Spleen (tissue), 11 donors: ENCODE measurements around the gene CNKSR3. TPM values are rescaled to one million over a fixed set of nuclear protein-coding genes. Genes with fewer than 3 reads are reported as not detected.

Experiments
- DNase-seq: peaks from one replicate; pipeline ENCODE4 v3.0.0-alpha.2; 2020
- H3K27ac ChIP-seq, 8 donors: fragments of 200-600 bp; sonication (generic) in 7 of 8; 1 replicate in 4 of 8; 2 replicates in 4 of 8; pipeline versions ENCODE4 v1.5.0 to v1.8.0; 2016 to 2021; ENCODE audit warnings: inconsistent platforms in 4 of 8, mild to moderate bottlenecking in 4 of 8, moderate library complexity in 1 of 8
- H3K27me3 ChIP-seq, 7 donors: fragments of 200-600 bp; sonication (generic) in 6 of 7; replicated peaks in 1 of 7; 1 replicate in 4 of 7; 2 replicates in 3 of 7; pipeline versions ENCODE4 v1.5.0 to v1.8.0; 2016 to 2021; ENCODE audit warnings: inconsistent platforms in 3 of 7, mild to moderate bottlenecking in 1 of 7
- H3K36me3 ChIP-seq, 6 donors: fragments of 200-600 bp; sonication (generic) in 5 of 6; 1 replicate in 4 of 6; 2 replicates in 2 of 6; pipeline versions ENCODE4 v1.5.0 to v1.8.0; 2016 to 2021; ENCODE audit warnings: inconsistent platforms in 2 of 6
- H3K4me1 ChIP-seq, 6 donors: fragments of 200-600 bp; sonication (generic) in 5 of 6; 1 replicate in 3 of 6; 2 replicates in 3 of 6; pipeline versions ENCODE4 v1.5.0 to v1.8.0; 2016 to 2021; ENCODE audit warnings: inconsistent platforms in 3 of 6
- H3K4me3 ChIP-seq, 8 donors: fragments of 200-600 bp; sonication (generic) in 7 of 8; 1 replicate in 4 of 8; 2 replicates in 4 of 8; pipeline versions ENCODE4 v1.5.0 to v1.8.0; 2016 to 2021; ENCODE audit warnings: inconsistent platforms in 4 of 8, mild to moderate bottlenecking in 4 of 8, moderate library complexity in 2 of 8
- H3K9me3 ChIP-seq, 8 donors: fragments of 200-600 bp; sonication (generic) in 7 of 8; 1 replicate in 4 of 8; 2 replicates in 4 of 8; pipeline versions ENCODE4 v1.5.0 to v1.8.0; 2016 to 2021; ENCODE audit warnings: inconsistent platforms in 4 of 8
- POLR2A ChIP-seq, 3 donors: fragments of 450-650 bp; IDR thresholded peaks; one replicate each; pipeline ENCODE4 v1.5.1; 2017; ENCODE audit warnings: antibody characterized with exemption in 3 of 3, mild to moderate bottlenecking in 1 of 3
- POLR2AphosphoS5 ChIP-seq, 3 donors: sonication (generic); formaldehyde crosslinking; IDR thresholded peaks; one replicate each; pipeline ENCODE4 v1.5.1; 2017; ENCODE audit warnings: antibody characterized with exemption in 3 of 3
- WGBS, 5 donors: extraction: QIAGEN DNeasy Blood & Tissue Kit in 3 of 5; methylation state at CpG; one replicate each; pipeline versions ENCODE4 v1.1.5 to v1.1.7; 2013 to 2018; 5-methylcytosine and 5-hydroxymethylcytosine counted together
- intact Hi-C: fragments of 100-400 bp; cut with DNase I; formaldehyde crosslinking; loops from one replicate; pipeline ENCODE4 v1.15.0; 2023; ENCODE audit warnings: low total_unique reads
- polyA plus RNA-seq, 3 donors: library from polyadenylated mRNA; stranded (reverse); fragments of 200-250 nt; gene quantifications; one replicate each; pipeline ENCODE4 v1.2.1, GENCODE V29; 2013
- total RNA-seq, 7 donors: library from RNA; depleted of rRNA in 3 of 7; stranded (reverse); fragments of >200 nt in 3 of 7; fragmentation: NEBNext Ultra II Directional in 4 of 7; extraction: Animal tissue kit (Norgen Biotek cat#: 25700) in 4 of 7; gene quantifications; one replicate each; pipeline versions ENCODE4 v1.1.0 to v1.2.1, GENCODE V29; 2016 to 2021
- TF ChIP-seq, protein P1 (sequence below), 11 experiments: fragments of 200-600 bp in 7 of 11; fragments of 450-650 bp in 4 of 11; sonication (generic) in 4 of 11; IDR thresholded peaks in 8 of 11; conservative IDR thresholded peaks in 3 of 11; 1 replicate in 7 of 11; 2 replicates in 4 of 11; pipeline versions ENCODE4 v1.4.0 to v1.8.0; 2016 to 2021; ENCODE audit warnings: antibody characterized with exemption in 11 of 11, inconsistent platforms in 4 of 11, mild to moderate bottlenecking in 1 of 11
- donor health status: healthy with polysubstance abuse.
- donor health status: DM: no; HTN: no; CAD: no; lungs with moderate emphysema.
- donor health status: DM: no; HTN: no; CAD: no.
- donor health status: Bipolar disorder and iron deficiency.
- donor health status: healthy.
- donor health status: DM: no; HTN: no; CAD: no.
- donor health status: DM: yes; HTN: yes; CAD: no.

Gene CNKSR3
- total and polyA plus RNA-seq, 10 donors, result 1.7 to 45.0 (median 18.0) TPM

DNA sequence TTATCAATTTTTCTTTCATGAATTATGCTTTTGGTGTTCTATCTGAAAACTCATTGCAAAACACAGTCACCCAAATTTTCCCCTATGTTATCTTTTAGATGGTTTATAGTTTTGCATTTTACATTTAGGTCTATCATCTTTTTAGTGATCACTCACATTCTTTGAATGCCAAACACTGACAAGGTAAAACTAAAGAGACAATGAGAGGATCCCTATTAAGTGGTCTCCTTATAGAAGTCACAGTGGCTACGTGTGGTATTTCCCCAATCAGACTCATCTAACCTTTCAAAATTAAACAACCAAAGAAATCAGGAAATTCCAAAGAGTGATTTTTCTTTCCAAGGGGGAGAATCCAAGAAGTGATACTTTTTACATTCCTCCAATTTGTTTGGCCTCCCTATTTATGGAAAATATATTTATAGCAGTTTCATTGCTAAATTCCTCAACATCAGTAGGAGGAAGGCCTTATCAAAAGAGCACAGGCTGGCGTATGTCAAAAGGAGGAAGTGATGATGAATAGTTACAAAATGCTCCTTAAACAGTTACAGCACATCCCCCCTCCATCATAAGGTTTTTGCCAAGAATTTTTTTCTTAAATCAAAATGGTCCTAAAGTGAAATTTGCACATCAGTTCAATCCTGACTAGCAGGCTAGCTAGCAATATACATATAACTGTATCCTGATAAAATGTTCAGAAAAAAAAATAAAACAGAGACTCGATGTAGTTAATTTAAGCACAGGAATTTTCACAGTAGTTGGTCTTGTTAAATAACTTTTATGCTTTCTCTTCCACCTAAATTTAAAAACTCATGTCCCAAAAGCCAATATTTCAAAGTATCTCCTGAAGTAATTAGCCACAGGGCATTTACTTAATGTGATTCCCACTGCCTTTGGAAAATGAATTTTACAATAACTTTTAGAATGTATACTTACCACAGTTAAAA lies 77.7 kb downstream of the CNKSR3 start:
- H3K27ac ChIP-seq, result peak overlapping the region in 6 of 8 donors; percentile 11 to 56 (median 31)
- DNase-seq, result no peak
- TF ChIP-seq, protein P1, sequence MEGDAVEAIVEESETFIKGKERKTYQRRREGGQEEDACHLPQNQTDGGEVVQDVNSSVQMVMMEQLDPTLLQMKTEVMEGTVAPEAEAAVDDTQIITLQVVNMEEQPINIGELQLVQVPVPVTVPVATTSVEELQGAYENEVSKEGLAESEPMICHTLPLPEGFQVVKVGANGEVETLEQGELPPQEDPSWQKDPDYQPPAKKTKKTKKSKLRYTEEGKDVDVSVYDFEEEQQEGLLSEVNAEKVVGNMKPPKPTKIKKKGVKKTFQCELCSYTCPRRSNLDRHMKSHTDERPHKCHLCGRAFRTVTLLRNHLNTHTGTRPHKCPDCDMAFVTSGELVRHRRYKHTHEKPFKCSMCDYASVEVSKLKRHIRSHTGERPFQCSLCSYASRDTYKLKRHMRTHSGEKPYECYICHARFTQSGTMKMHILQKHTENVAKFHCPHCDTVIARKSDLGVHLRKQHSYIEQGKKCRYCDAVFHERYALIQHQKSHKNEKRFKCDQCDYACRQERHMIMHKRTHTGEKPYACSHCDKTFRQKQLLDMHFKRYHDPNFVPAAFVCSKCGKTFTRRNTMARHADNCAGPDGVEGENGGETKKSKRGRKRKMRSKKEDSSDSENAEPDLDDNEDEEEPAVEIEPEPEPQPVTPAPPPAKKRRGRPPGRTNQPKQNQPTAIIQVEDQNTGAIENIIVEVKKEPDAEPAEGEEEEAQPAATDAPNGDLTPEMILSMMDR (IDR thresholded peaks at IDR 0.05 in 8 of 11, conservative IDR thresholded peaks at IDR 0.05 in 3 of 11), result no peak
- TF ChIP-seq POLR2A (IDR thresholded peaks at IDR 0.05) (no peak), POLR2AphosphoS5 (IDR thresholded peaks at IDR 0.05) (peak in 1 of 3 donors; percentile 21)
- H3K4me1 ChIP-seq, result peaks cover 3 to 24% (median 13%) of the 10 kb centered on the region in 6 donors
- no peak overlapping the region for H3K4me3 ChIP-seq
- H3K27me3 ChIP-seq, result no peaks in the 10 kb centered on the region
- peaks cover 0 to 10% (median 0%) of the 10 kb centered on the region in 6 donors for H3K36me3 ChIP-seq
- 12 to 30% (median 16%) methylated on average over 3 of the region's 3 CpGs for WGBS, 5 donors
- intact Hi-C loops, result no loop called here
- peaks cover 0 to 4% (median 0%) of the 10 kb centered on the region in 8 donors for H3K9me3 ChIP-seq

DNA sequence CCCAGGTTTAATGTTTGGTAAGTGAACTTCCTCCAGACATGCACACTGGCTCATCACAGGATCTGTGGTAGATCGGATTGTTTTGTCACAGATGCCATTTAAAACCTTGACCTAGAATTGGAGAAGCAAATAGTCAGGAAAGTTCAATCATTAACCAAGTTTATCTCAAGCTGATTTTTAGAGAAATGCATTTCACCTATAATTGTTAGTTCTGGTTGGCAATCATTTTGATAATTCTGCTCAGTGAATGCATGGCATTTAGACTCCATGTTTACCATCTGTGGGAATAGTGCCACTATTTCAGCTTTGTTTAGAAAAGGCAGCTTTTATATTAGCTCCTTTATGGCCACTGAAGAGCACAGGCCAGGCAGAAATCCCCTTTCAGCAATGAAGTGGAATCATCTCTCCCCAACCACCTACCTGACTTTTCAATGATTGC lies 80.0 kb downstream of the CNKSR3 start:
- intact Hi-C loops, result no loop called here
- H3K9me3 ChIP-seq, result peaks cover 0 to 4% (median 0%) of the 10 kb centered on the region in 8 donors
- TF ChIP-seq POLR2AphosphoS5 (IDR thresholded peaks at IDR 0.05), result no peak
- no peak for TF ChIP-seq POLR2A (IDR thresholded peaks at IDR 0.05)
- TF ChIP-seq, protein P1 (IDR thresholded peaks at IDR 0.05 in 8 of 11, conservative IDR thresholded peaks at IDR 0.05 in 3 of 11), result no peak
- H3K27me3 ChIP-seq, result no peaks in the 10 kb centered on the region
- 54 to 76% (median 57%) methylated on average over 1 of the region's 1 CpG for WGBS, 5 donors
- H3K4me3 ChIP-seq, result no peak overlapping the region
- H3K4me1 ChIP-seq, result peaks cover 3 to 35% (median 13%) of the 10 kb centered on the region in 6 donors
- peaks cover 0 to 10% (median 0%) of the 10 kb centered on the region in 6 donors for H3K36me3 ChIP-seq
- peak overlapping the region in 1 of 8 donors; percentile 3 for H3K27ac ChIP-seq
- DNase-seq, result no peak

DNA sequence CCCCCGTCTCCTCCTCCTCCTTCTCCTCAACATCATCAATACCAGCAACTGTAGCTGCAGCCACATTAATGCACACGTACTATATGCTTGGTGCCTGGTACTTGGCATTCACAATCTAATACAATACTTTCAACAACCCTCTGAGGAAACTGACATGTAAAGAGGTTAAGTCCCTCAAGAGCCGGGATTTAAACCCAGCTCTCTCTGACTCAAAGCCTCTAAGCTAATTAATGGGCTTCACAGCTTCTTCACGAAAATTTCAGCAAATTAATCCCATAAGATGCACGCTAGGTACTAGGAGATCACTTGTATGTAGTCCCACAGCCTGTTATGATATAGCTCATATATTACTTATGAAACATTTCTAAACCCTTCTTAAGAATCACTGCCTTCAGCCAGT lies 80.8 kb downstream of the CNKSR3 start:
- TF ChIP-seq, protein P1 (IDR thresholded peaks at IDR 0.05 in 8 of 11, conservative IDR thresholded peaks at IDR 0.05 in 3 of 11), result no peak
- TF ChIP-seq POLR2AphosphoS5 (IDR thresholded peaks at IDR 0.05) (no peak), POLR2A (IDR thresholded peaks at IDR 0.05) (no peak)
- Histone ChIP-seq H3K36me3 (peaks cover 0 to 10% (median 0%) of the 10 kb centered on the region in 6 donors), H3K9me3 (peaks cover 0 to 4% (median 0%) of the 10 kb centered on the region in 8 donors), H3K4me3 (no peak overlapping the region), H3K27ac (no peak overlapping the region), H3K4me1 (peaks cover 3 to 35% (median 13%) of the 10 kb centered on the region in 6 donors), H3K27me3 (no peaks in the 10 kb centered on the region)
- no peak for DNase-seq
- 84 to 93% (median 91%) methylated on average over 5 of the region's 5 CpGs for WGBS, 5 donors
- intact Hi-C loops, result no loop called here

- Histone ChIP-seq H3K4me1 (peaks cover 3 to 32% (median 13%) of the 10 kb centered on the region in 6 donors), H3K4me3 (no peak overlapping the region), H3K27me3 (no peaks in the 10 kb centered on the region), H3K36me3 (peaks cover 0 to 10% (median 0%) of the 10 kb centered on the region in 6 donors), H3K9me3 (peaks cover 0 to 4% (median 0%) of the 10 kb centered on the region in 8 donors), H3K27ac (no peak overlapping the region)
- intact Hi-C loops, result no loop called here
- 87 to 94% (median 90%) methylated on average over 3 of the region's 3 CpGs for WGBS, 5 donors
- TF ChIP-seq, protein P1 (IDR thresholded peaks at IDR 0.05 in 8 of 11, conservative IDR thresholded peaks at IDR 0.05 in 3 of 11), result no peak
- no peak for TF ChIP-seq POLR2A (IDR thresholded peaks at IDR 0.05)
- TF ChIP-seq POLR2AphosphoS5 (IDR thresholded peaks at IDR 0.05), result no peak
- no peak for DNase-seq
These were observed 81.6 kb downstream of the CNKSR3 start for GRCh38 chr6:154428897-154429296.
